OCI-LY7 (cell line): ENCODE results near the gene CLCN6.

Source experiments
- CTCF ChIP-seq: fragments of 200-600 bp; sonication (generic); conservative IDR thresholded peaks from 2 replicates; pipeline ENCODE4 v1.5.1; 2014; ENCODE audit warnings: mild to moderate bottlenecking, antibody characterized with exemption, low read length, moderate library complexity, mixed read lengths
- EZH2phosphoT487 ChIP-seq: fragments of 200-600 bp; sonication (generic); IDR thresholded peaks from 2 replicates; pipeline ENCODE4 v1.6.1; 2018; ENCODE audit warnings: low read depth, borderline replicate concordance, mild to moderate bottlenecking, mixed run types, antibody characterized with exemption, low read length, moderate library complexity, mixed read lengths

GRCh38 chr1:11887666-11888007, 81.6 kb downstream of the CLCN6 start:
- TF ChIP-seq CTCF (no peak), EZH2phosphoT487 (no peak)
